DOHH2 (cell line): ENCODE measurements around the gene CSGALNACT2.
A peak's percentile ranks its signal among the peaks of the same experiment; 100 is the strongest.

Experiments used
- H3F3A ChIP-seq: fragments of 200-600 bp; sonication (generic), shearing (Covaris generic); 2 replicates; pipeline ENCODE4 v1.6.0; 2016; ENCODE audit warnings: antibody characterized with exemption, mild to moderate bottlenecking; ENCODE audit not compliant: control insufficient read depth, insufficient read depth
- H3K27ac ChIP-seq: fragments of 200-600 bp; sonication (generic); 2 replicates; pipeline ENCODE4 v1.5.1; 2014; ENCODE audit warnings: low read depth, mild to moderate bottlenecking, low read length, moderate library complexity
- H3K27me3 ChIP-seq: fragments of 200-600 bp; sonication (generic); 2 replicates; pipeline ENCODE4 v1.6.1; 2014; ENCODE audit warnings: mild to moderate bottlenecking, low read length, mixed read lengths; ENCODE audit not compliant: control insufficient read depth
- H3K36me3 ChIP-seq: fragments of 200-600 bp; sonication (generic); 2 replicates; pipeline ENCODE4 v1.6.1; 2014; ENCODE audit warnings: mild to moderate bottlenecking, low read length, moderate library complexity, mixed read lengths; ENCODE audit not compliant: control insufficient read depth
- H3K4me1 ChIP-seq: fragments of 200-600 bp; sonication (generic); 2 replicates; pipeline ENCODE4 v1.6.1; 2014; ENCODE audit warnings: mild to moderate bottlenecking, low read length, mixed read lengths; ENCODE audit not compliant: control insufficient read depth
- H3K4me2 ChIP-seq: fragments of 200-600 bp; sonication (generic); 2 replicates; pipeline ENCODE4 v1.6.0; 2014; ENCODE audit warnings: mild to moderate bottlenecking, low read length, moderate library complexity
- H3K4me3 ChIP-seq: fragments of 200-600 bp; sonication (generic); 2 replicates; pipeline ENCODE4 v1.5.1; 2014; ENCODE audit warnings: mild to moderate bottlenecking, low read length, mixed read lengths
- H3K79me2 ChIP-seq: fragments of 200-600 bp; sonication (generic); 2 replicates; pipeline ENCODE4 v1.6.1; 2014; ENCODE audit warnings: mild to moderate bottlenecking, low read length, mixed read lengths; ENCODE audit not compliant: control insufficient read depth
- H3K9me2 ChIP-seq: fragments of 200-600 bp; sonication (generic); replicated peaks from 2 replicates; pipeline ENCODE4 v1.6.1; 2014; ENCODE audit warnings: mild to moderate bottlenecking, low read length, mixed read lengths; ENCODE audit not compliant: control insufficient read depth
- H3K9me3 ChIP-seq: fragments of 200-600 bp; sonication (generic); 2 replicates; pipeline ENCODE4 v1.6.1; 2014; ENCODE audit warnings: antibody characterized with exemption, low read length, mixed read lengths; ENCODE audit not compliant: control insufficient read depth, insufficient read depth
- H4K20me1 ChIP-seq: fragments of 200-600 bp; sonication (generic); 2 replicates; pipeline ENCODE4 v1.6.0; 2014; ENCODE audit warnings: low read depth, mild to moderate bottlenecking, antibody characterized with exemption, low read length, moderate library complexity; ENCODE audit not compliant: control insufficient read depth, insufficient read depth
- EZH2phosphoT487 ChIP-seq: fragments of 200-600 bp; sonication (generic); IDR thresholded peaks from 2 replicates; pipeline ENCODE4 v1.6.1; 2017; ENCODE audit warnings: borderline replicate concordance, mild to moderate bottlenecking, antibody characterized with exemption, low read length, moderate library complexity, mixed read lengths
- TF ChIP-seq, protein P1 (sequence below): fragments of 200-600 bp; sonication (generic); IDR thresholded peaks from one replicate; pipeline ENCODE4 v1.5.1; 2014; ENCODE audit warnings: antibody characterized with exemption, mild to moderate bottlenecking, low read depth, low read length; ENCODE audit not compliant: poor library complexity, severe bottlenecking

CSGALNACT2 gene

DNA sequence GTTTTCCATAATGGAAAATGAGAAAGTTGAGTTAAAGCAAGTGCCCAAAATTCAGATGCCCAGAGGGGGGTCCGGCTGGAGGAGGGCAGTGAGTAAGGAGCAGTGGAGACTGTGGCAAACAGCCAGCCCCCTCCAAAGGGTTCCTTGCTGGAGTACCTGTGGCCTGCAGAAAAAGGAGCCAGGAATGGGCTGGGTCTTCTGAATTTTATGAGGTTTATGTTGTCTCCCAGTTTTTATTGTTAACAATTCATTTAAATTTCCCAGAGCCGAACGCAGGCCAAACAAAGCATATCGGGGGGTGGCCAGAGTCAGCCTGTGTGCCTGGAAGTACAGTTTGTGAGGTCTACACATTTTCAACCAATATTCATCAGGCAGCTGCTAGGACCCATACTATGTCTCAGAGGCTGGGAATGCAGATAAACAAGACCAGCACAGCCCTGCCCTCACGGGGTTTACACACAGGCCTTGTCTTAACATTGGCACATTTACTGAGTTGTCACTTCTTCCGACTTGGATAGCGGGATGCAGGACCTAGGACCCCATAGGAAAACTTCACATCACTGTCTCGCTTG lies 12.9 kb upstream of the CSGALNACT2 start:
- Histone ChIP-seq H3K36me3 (no peaks in the 10 kb centered on the region), H3K4me3 (no peak overlapping the region), H3K79me2 (no peaks in the 10 kb centered on the region), H3K4me1 (peaks cover 17% of the 10 kb centered on the region), H4K20me1 (no peaks in the 10 kb centered on the region), H3K9me2 (no peaks in the 10 kb centered on the region), H3K9me3 (no peaks in the 10 kb centered on the region), H3K27me3 (no peaks in the 10 kb centered on the region; the same call in 1 of the 2 replicates), H3K27ac (no peak overlapping the region), H3F3A (no peaks in the 10 kb centered on the region), H3K4me2 (no peak overlapping the region)
- TF ChIP-seq EZH2phosphoT487: no peak

DNA sequence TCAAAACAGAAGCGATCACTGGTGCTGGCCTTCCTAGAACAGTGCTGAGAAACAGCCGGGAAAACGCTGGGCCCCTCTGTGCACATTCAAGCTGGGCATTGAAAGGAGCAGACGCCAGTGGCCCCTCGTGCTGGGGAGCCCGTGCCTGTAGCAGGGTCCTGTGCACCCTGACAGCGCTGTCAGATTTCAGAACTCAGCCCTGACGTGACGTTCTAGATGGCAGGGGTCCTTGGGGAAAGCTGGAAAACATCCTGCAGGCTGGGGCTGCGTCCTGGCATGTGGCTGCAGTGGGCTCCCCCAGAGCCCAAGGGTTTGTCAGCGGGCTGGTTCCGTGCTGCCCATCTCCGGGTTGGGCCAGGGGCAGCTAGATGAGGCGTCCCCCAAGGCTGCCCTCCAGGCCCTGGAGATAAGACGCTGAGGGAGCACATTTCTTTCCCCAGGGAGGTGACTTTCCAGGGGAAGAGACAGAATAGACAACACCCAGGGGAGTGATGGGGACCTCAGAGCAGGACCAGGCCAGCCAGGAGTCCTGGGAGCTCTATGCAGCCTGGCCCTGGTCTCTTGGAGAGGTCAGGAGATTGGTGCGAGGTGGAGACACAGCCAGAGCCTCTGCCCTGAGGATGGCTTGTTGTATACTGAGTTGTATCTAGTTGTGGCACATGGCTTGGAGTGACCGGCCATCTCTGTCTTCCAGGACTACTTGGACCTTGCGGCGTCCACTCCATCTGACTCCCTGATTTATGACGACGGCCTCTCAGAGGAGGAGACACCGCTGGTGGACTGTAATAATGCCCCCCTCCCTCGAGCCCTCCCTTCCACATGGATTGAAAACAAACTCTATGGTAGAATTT lies 12.1 kb upstream of the CSGALNACT2 start:
- no peaks in the 10 kb centered on the region for H3K79me2 ChIP-seq
- no peaks in the 10 kb centered on the region for H3F3A ChIP-seq
- no peaks in the 10 kb centered on the region for H3K36me3 ChIP-seq
- H3K9me3 ChIP-seq: no peaks in the 10 kb centered on the region
- no peaks in the 10 kb centered on the region for H4K20me1 ChIP-seq
- H3K4me3 ChIP-seq: no peak overlapping the region
- TF ChIP-seq, protein P1, sequence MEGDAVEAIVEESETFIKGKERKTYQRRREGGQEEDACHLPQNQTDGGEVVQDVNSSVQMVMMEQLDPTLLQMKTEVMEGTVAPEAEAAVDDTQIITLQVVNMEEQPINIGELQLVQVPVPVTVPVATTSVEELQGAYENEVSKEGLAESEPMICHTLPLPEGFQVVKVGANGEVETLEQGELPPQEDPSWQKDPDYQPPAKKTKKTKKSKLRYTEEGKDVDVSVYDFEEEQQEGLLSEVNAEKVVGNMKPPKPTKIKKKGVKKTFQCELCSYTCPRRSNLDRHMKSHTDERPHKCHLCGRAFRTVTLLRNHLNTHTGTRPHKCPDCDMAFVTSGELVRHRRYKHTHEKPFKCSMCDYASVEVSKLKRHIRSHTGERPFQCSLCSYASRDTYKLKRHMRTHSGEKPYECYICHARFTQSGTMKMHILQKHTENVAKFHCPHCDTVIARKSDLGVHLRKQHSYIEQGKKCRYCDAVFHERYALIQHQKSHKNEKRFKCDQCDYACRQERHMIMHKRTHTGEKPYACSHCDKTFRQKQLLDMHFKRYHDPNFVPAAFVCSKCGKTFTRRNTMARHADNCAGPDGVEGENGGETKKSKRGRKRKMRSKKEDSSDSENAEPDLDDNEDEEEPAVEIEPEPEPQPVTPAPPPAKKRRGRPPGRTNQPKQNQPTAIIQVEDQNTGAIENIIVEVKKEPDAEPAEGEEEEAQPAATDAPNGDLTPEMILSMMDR: no peak
- no peak for TF ChIP-seq EZH2phosphoT487
- peaks cover 12% of the 10 kb centered on the region for H3K4me1 ChIP-seq
- H3K27ac ChIP-seq: no peak overlapping the region
- H3K27me3 ChIP-seq: no peaks in the 10 kb centered on the region; the same call in 1 of the 2 replicates
- H3K4me2 ChIP-seq: no peak overlapping the region
- H3K9me2 ChIP-seq: no peaks in the 10 kb centered on the region

DNA sequence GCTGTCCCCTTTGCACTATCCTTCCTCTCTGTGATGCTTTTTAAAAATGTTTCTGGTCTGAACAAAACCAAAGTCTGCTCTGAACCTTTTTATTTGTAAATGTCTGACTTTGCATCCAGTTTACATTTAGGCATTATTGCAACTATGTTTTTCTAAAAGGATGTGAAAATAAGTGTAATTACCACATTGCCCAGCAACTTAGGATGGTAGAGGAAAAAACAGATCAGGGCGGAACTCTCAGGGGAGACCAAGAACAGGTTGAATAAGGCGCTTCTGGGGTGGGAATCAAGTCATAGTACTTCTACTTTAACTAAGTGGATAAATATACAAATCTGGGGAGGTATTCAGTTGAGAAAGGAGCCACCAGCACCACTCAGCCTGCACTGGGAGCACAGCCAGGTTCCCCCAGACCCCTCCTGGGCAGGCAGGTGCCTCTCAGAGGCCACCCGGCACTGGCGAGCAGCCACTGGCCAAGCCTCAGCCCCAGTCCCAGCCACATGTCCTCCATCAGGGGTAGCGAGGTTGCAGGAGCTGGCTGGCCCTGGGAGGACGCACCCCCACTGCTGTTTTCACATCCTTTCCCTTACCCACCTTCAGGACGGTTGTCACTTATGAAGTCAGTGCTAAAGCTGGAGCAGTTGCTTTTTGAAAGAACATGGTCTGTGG lies 11.4 kb upstream of the CSGALNACT2 start:
- Histone ChIP-seq H3K9me2 (no peaks in the 10 kb centered on the region), H3K4me1 (peaks cover 9% of the 10 kb centered on the region), H4K20me1 (no peaks in the 10 kb centered on the region), H3K4me3 (no peak overlapping the region), H3K27me3 (no peaks in the 10 kb centered on the region; the same call in 1 of the 2 replicates), H3K4me2 (peak overlapping the region; percentile 6), H3F3A (no peaks in the 10 kb centered on the region), H3K79me2 (no peaks in the 10 kb centered on the region), H3K27ac (no peak overlapping the region), H3K36me3 (no peaks in the 10 kb centered on the region), H3K9me3 (no peaks in the 10 kb centered on the region)
- no peak for TF ChIP-seq EZH2phosphoT487
- TF ChIP-seq, protein P1: no peak

DNA sequence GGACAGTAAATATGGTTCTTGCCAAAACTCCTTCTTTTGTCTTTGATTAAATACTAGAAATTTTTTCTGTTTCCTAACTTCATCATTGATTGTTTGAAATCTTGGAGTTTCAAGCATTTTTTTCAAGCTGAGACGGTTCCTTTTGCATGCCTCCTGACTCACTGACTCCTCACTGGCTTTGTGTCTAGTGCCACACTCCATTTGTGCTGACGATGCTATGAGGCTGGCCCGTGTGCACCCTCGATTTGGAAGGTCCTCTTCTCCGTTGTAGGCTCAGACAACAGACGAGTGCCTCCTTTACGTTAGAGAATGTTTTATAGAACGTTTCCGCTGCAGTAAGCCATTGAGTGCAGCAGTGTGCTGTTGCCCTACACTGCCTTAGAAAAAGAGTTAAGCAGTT lies 10.8 kb upstream of the CSGALNACT2 start:
- H3K4me2 ChIP-seq: no peak overlapping the region

More for the DNA sequence above, 10.8 kb upstream of the CSGALNACT2 start:
- TF ChIP-seq, protein P1: no peak
- no peak for TF ChIP-seq EZH2phosphoT487
- no peaks in the 10 kb centered on the region for H3K9me2 ChIP-seq
- H3K4me1 ChIP-seq: peaks cover 9% of the 10 kb centered on the region
- no peaks in the 10 kb centered on the region; the same call in 1 of the 2 replicates for H3K27me3 ChIP-seq
- no peak overlapping the region for H3K4me3 ChIP-seq
- no peaks in the 10 kb centered on the region for H3F3A ChIP-seq
- H3K36me3 ChIP-seq: no peaks in the 10 kb centered on the region
- H3K27ac ChIP-seq: no peak overlapping the region
- H4K20me1 ChIP-seq: no peaks in the 10 kb centered on the region
- no peaks in the 10 kb centered on the region for H3K79me2 ChIP-seq
- no peaks in the 10 kb centered on the region for H3K9me3 ChIP-seq
